GDM1 (cell line): Measurements from ENCODE around the gene GPATCH4.
"Not testable (repeated sequence)": the region's sequence is repeated elsewhere in the genome, so short reads cannot be mapped to it uniquely, and the experiment has no call there.

Source experiments
- DNase-seq: peaks from one replicate; lab custom pipeline; 2025; lab: John Stamatoyannopoulos, UW

The GPATCH4 gene

GRCh38 chr1:156601122-156601830 lies at the start of gene GPATCH4:
Gene GPATCH4, minus strand, starts transcription at chr1:156601479.
- peak; percentile 68 for DNase-seq

GRCh38 chr1:156648951-156649350 lies 47.7 kb upstream of the GPATCH4 start:
- DNase-seq, result no peak

- no peak for DNase-seq
Measured at GRCh38 chr1:156648496-156648895, 47.2 kb upstream of the GPATCH4 start.

- DNase-seq, result no peak
Measured at GRCh38 chr1:156647351-156647750, 46.1 kb upstream of the GPATCH4 start.

GRCh38 chr1:156646738-156647211 lies 45.5 kb upstream of the GPATCH4 start:
- DNase-seq, result no peak

- DNase-seq, result no peak
Measured at GRCh38 chr1:156645666-156646065, 44.4 kb upstream of the GPATCH4 start.

GRCh38 chr1:156645056-156645455 lies 43.8 kb upstream of the GPATCH4 start:
- DNase-seq, result no peak

- no peak for DNase-seq
Measured at GRCh38 chr1:156644640-156645039, 43.4 kb upstream of the GPATCH4 start.

GRCh38 chr1:156644146-156644545 lies 42.9 kb upstream of the GPATCH4 start:
- DNase-seq, result no peak

GRCh38 chr1:156643778-156644092 lies 42.5 kb upstream of the GPATCH4 start:
- peak; percentile 85 for DNase-seq

- no peak for DNase-seq
Measured at GRCh38 chr1:156643049-156643777, 41.9 kb upstream of the GPATCH4 start.

- no peak for DNase-seq
Measured at GRCh38 chr1:156642265-156643048, 41.2 kb upstream of the GPATCH4 start.

- no peak for DNase-seq
Measured at GRCh38 chr1:156641761-156642264, 40.5 kb upstream of the GPATCH4 start, which contains the start of gene BCAN. Gene BCAN, plus strand, starts transcription at chr1:156642117. Its CDS starts 3,938 bp downstream, at chr1:156646055.

GRCh38 chr1:156640842-156641706 lies 39.8 kb upstream of the GPATCH4 start:
- DNase-seq, result no peak

GRCh38 chr1:156639601-156640101 lies 38.4 kb upstream of the GPATCH4 start:
- DNase-seq, result no peak

- no peak for DNase-seq
Measured at GRCh38 chr1:156638189-156638985, 37.1 kb upstream of the GPATCH4 start.

- DNase-seq, result no peak
Measured at GRCh38 chr1:156632355-156632754, 31.1 kb upstream of the GPATCH4 start.

GRCh38 chr1:156631152-156631551 lies 29.9 kb upstream of the GPATCH4 start:
- DNase-seq, result not testable (repeated sequence)

- no peak for DNase-seq
Measured at GRCh38 chr1:156629823-156630449, 28.7 kb upstream of the GPATCH4 start.
